Stimulated activated CD4-positive, alpha-beta T cell treated with anti-CD3 and anti-CD28 coated beads, Interleukin-15, amount 100 ng/mL, for 1 hour (primary cell): ENCODE results near the gene WNK4.

Experiments
- DNase-seq, 2 donors: peaks; one replicate each; pipeline ENCODE4 v3.0.0-alpha.2; 2020; ENCODE audit warnings: low read depth in 1 of 2, low spot score in 1 of 2

Gene WNK4

DNA sequence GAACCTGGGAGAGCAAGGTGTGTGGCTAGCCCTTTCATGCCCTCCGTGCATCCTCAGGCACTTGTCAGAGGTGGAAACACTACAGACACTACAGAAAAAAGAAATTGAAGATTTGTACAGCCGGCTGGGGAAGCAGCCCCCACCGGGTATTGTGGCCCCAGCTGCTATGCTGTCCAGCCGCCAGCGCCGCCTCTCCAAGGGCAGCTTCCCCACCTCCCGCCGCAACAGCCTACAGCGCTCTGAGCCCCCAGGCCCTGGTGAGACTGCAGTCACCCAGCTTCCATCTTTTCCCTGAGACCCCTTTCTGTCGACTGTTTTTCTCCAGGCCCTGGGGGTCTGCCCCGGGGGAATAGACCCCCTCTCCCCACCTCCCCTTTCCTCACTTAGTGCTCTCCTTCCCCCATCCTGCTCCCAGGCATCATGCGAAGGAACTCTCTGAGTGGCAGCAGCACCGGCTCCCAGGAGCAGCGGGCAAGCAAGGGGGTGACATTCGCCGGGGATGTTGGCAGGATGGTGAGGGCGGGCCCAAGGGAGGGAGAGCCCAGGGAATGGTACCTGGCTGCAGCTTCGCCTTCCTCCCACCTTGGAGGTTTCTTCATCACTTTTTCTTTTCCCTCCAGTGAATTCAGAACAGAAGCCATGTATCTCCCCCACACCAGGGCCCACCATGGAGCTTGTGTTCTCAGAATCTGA is 15.8 kb downstream of the WNK4 start:
- DNase-seq = no peak

DNA sequence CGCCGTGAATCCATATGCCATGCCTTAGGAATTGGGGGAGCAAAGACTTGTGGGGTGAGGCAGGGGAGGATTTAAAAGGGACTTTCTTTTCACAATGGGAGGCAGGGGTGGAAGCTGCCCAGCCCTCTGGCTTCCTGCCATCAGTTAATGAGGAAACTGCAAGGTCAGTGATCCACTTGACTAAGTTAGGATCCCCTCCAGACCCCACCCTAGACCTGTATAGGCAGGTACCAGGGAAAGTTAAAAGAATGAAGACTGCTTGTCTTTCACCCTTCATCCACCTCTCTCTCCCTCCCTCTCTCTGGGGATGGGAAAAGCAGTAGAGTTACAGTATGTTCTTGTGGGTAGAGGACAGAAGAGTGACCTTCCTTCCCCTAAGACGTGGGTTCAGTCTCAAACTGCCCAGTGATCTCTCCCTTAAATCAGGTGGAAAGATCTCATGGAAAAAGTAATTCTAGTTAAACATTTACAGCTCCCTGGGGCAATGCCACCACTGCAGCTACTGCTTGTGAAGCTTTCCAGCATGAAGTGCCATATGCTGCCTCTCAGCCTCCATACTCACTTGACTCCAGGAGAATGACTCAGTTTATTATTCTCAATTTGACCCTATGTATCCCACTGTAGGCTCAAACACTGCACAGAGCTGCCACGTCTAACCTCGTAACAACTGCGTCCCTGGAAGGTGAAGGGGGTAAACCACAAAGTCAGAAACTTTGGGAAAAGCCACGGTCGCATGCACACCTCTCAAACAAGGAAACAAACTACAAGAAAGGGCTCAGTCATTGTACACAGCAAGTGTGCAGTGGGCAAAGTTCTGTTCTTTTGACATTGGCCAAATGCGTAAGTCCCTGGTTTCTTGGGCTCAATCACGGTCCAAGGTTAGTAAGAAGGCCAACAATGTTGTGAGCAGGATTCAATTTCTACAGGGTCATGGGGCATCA is 16.9 kb downstream of the WNK4 start:
- DNase-seq = no peak

DNA sequence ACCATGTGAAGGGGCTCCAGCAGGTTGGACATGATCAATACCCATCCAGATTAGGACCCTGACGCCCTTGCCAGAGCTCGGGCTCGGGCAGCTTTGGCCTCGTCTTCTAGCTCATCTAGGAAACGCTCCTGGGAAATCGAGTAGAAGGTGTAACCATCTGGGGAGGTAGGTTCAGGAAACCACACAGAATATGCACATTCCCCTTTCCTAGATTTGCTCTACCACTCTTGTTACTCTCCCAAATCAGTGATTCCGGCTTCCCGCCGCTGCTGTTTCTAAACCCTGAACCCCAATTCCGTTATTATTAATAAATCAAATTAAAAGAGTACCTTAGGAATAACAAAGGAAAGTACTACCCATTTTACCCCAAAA is 17.6 kb downstream of the WNK4 start:
- no peak for DNase-seq

DNA sequence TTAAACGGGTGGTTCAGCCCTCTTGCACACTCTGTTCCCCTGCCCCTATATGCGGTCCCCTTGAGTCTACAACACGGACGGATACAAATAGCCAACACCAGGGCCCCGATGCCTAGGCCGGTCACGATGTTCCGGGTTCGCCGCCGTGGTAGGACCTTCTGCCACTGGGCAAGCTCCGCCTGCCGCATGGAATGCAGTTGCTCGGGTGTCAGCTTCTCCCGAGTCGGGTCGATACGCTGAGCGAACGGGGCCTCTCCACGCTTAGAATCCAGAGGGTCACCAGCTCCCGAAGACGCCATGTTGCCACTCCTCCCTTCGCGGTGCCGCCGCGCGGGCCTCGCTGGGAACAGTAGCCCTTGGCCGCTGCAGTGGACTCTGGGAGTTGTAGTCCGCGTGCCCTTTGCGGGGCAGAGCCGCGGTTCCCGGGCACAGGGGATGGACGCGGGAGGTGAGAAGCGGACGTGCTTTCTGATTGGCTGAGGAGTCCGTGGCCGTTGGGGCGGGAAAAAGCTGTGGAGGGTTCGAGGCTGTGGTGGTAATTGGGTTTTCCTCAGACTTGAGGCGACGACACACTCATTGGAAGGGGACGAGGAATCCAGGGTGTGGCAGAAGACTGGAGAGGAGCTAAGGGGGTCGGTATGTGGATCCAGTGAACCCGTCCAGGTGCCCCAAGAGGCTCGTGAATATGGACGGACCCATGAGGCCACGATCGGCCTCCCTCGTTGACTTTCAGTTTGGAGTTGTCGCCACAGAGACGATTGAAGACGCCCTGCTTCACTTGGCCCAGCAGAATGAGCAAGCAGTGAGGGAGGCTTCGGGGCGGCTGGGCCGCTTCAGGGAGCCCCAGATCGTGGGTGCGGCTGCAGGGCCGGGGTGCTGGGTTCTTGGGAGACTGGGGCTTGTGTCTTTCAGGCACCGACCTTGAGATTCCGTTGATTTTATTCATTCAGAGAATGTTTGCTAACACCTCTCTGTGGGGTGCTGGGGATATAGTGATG is 18.3 kb downstream of the WNK4 start, which contains the start of the genes CNTD1 and COA3:
TSS of gene CNTD1 (plus strand) at position 479 of the 998 bp plus-strand sequence. CDS start at position 686, 207 bp downstream.
TSS of gene COA3 (minus strand) at position 322 of the 998 bp plus-strand sequence. CDS start at position 299, 23 bp downstream.
- peak; percentile 37 to 69 for DNase-seq

DNA sequence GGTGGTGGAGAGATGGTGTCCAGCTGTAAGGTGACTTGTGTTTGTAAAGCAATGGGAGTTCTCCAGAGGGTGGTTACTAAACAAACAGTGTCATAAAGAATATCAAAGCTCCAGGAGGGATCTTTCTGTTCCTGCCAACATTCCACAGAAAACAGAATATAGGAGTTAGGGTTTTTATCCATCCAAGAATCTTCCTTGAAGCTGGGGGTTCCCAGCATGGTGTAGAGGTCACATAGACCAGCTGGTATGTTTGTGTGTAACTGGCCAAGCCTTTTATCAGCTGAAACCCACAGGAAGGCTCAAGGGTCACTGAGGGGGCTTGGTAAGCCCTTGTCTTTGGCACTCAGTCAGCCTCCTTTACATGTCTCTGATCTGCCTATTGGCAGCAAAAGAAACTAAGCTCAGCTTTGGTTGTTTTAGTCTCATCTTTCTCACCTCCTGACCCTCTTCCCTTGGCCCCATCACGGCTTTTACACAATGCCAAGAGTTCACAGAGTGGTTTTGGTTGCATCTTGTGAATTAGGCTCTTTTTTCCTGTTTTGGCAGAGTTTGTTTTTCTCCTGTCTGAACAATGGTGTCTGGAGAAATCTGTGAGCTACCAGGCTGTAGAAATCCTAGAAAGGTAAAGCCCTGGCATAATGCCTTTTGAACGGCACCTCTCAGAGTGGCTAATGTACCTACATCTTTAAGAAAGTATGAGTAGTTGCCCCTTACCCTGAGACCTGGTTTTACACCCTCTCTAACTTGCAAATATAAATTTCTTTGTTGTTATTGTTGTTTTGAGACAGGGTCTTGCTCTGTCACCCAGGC is 22.9 kb downstream of the WNK4 start:
- DNase-seq = no peak

DNA sequence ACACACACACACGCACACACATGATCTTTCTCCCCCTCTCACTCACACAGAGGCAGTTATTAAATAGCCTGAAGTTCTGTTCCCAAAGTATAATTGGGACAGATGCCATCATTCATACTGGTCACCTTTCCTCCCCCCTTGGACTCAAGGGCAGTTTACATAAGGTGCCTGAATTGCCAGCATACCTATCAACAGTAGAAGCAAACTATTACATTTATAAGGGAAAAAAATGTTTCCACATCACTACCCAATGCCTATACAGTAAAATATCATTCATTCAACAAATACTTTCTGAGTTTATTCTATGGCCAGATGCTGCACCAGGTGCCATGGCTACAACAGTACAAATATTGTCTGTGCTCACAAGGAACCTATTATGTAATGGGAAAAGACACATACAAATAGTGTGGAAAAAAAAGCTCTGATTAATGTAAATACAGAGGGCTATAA is 24.5 kb downstream of the WNK4 start:
- no peak for DNase-seq

DNA sequence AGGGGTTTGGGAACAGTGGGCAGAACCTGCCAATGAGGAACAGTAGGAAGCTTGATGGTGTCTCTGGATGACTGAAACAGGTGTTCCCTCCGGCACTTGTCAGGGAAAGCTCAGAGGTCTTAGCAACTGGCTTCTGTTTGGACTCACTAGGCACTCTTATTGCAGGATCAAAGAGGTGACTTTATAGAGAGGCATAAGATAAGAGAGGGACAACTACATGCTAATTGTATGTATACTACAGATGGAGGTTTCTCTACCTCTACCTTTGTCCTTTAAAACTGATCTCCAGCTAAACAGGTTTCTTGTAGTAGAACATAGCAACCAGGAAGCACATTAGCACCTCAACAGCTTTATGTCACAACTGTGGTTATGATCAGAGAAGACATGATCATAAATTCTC is 25.8 kb downstream of the WNK4 start:
- DNase-seq = no peak

DNA sequence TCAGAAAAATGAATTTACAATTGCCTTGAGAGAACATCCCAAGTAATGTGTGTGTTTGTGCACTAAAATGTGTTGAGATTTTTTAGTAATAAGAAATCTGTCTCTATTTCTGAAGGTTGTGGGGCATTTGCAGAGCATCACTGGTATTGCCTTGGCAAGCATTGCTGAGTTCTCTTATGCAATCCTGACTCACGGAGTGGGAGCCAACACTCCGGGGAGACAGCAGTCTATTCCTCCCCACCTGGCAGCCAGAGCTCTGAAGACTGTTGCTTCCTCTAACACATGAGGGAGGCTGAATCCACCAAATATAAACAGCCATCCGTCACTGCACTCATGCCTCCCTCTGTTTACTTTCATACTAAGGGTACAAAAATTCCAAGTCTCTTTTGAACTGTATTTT is 28.8 kb downstream of the WNK4 start:
- DNase-seq = no peak

DNA sequence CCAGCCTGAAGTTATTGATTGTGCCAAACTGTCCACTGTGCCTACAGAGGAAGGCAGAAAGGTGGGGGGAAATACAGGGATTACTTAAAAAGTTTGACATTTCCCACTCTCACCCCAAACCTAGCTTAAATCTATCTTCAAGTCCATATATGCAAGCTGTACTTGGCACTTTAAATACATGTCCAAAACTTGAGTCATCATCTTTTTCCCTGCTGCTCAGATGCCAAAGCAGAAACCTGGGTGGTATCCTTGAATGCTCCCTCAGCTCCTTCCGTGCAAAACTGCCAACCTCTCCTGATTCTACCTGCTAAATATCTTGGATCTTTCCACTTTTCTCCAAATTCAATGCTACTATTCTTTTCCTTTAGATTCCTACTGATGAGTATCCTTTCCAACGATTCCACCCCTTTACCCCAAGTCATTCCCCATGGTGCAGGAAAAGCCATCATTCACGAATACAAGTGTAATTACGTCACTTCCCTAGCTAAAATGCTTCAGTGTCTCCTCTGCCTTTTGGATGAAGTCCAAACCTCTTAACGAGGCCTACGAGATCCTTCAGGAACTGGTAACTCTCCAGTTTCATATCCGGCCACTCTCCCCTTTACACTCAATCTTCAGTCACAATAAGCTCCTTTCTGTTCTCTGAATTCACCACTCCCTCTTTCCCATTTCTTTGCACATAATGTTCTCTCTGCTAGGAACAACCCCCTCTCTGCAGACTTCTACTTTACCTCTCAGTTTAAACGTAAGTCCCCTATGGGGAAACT is 34.4 kb downstream of the WNK4 start:
- no peak for DNase-seq

DNA sequence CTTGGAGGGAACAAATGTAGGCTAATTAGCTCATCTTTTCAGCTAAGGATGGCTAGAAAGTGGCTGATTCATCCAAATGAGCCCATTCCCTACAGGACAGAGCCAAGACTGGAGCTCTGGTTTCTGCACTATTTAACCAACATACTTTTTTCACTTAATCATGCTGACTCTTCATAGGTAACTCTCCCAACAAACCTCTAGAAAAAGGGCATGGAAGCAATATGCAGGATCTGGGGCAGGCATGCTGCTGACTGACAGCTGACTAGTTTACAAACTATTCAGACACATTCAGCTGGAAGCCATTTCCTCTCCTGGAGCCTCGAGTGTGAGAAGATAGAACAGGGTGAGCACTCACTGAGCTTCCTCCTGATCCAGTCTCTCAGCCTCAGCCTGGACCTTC is 37.5 kb downstream of the WNK4 start:
- no peak for DNase-seq

DNA sequence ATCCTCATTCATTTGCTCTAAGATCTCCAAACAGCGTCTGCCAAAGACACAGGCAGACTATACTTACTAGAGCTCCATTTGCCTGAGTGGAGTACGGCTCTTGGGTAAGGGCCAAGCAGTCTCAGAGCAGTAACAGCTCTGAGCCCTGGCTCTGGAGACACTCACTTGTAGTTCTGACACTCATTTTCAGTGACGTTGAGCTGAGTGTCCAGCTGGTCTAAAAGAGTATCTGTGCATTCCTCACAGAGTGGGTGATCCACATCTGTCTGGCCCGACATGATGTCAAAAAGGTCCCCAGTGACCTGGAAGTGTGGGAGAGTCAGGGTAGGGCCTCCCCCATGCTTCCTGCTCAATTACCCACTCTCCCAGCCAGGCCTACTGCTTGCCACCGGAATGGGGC is 38.0 kb downstream of the WNK4 start:
- no peak for DNase-seq

DNA sequence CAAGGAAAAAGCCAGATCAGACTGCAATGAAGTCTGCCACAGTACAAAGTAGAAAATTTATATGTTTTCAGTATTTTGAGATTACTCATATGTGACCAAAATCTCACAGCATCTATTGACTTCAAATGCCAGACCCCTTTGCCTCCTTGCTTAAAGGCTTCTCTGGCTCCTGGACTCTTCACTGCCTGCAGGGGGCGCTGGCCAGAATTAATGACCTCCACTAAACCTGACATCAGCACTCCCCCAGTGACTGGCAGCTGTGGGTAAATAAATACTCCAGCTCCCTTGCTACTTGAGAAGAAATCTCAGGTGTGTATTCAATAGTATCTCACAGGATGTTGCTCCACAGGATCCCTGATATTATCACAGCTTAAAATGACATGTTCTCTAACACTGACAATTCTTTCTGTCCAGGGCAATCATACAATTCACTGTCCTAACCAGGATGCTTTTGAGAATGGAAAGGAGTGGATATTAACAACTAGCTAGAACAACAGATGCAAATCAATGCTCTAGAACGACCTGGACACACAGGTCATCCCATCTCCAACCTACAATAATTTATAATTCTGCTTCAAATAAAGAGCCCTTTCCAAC is 39.6 kb downstream of the WNK4 start:
- DNase-seq = peak; percentile 11 to 49

DNA sequence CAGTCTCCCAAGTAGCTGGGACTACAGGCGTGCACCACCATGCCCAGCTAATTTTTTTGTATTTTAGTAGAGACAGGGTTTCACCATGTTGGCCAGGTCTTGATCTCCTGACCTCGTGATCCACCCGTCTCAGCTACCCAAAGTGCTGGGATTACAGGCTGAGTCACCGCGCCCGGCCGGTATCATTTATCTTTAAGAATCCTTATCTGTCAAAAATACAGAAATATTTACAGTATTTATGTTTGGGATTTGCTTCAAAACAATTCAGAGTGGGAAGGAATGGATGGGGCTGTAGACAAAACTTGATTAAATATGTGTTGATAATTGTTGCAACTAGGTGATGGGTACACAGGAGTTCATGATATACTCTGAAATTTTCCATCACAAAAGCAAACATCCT is 40.8 kb downstream of the WNK4 start:
- DNase-seq = no peak

DNA sequence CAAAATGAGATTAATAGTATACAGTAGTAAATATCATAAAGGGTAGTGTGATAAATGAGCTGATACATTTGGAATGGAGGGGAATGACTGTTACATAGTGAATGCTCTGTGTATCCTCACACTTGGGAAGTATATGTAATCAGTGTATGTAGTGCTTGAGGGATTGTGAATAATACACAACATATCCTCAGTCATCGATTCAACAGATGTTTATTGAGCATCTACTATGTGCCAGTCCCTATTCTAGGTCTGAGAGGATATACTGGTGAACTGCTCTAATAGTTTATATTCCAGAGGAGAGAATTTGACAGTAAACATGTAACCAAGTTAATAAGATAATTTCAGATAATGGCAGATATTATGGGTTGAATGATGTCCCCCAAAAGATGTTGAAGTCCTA is 47.1 kb downstream of the WNK4 start:
- no peak for DNase-seq

DNA sequence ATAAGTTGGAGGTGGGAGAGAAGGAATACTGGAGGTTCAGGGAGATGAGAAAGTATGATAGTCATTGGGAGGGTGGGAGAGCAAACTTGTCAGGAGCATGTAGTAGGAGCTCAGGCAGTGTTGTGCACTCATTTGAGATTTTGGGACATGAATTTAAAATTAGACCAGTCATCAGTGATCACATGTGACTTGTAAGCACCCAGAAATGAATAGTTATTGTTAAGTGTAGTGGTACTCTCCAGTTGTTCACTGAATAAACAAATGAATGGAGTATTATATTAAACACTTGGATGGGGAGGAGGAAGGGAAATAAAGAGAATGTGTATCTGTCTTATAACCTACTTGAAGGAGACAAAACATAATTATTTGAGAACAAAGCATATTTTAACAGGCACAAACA is 50.6 kb downstream of the WNK4 start:
- DNase-seq = no peak

DNA sequence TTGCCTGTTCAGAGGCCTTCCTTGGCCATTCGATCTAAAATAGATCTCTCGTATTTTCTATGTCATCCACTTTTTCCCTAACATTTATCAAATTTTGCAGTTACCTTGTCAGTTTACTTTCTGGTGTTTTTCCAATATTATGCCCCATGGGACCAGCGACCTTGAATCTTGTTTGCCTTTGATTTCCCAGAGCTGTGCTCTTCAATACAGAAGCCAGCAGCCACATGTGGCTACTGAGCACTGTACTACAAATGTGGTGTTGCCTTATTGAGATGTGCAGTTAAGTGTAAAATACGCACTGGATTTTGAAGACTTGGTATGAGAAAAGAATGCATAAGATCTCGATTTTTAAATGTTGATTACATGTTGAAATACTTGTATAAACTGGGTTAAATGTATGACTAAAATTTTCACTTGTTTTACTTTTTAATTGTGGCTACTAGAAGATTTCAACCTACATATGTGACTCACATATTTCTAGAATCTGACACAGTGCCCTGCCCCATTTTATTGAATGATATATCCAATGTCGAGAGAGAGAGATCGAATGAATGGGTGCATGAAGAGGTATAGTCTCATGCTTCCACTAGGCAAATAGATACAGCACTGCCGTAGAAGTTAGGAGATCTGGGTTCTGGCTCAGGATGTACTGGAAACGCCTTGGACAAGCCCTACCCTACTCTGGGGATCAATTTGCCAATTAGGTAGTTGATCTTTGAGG is 52.0 kb downstream of the WNK4 start:
- DNase-seq = no peak

DNA sequence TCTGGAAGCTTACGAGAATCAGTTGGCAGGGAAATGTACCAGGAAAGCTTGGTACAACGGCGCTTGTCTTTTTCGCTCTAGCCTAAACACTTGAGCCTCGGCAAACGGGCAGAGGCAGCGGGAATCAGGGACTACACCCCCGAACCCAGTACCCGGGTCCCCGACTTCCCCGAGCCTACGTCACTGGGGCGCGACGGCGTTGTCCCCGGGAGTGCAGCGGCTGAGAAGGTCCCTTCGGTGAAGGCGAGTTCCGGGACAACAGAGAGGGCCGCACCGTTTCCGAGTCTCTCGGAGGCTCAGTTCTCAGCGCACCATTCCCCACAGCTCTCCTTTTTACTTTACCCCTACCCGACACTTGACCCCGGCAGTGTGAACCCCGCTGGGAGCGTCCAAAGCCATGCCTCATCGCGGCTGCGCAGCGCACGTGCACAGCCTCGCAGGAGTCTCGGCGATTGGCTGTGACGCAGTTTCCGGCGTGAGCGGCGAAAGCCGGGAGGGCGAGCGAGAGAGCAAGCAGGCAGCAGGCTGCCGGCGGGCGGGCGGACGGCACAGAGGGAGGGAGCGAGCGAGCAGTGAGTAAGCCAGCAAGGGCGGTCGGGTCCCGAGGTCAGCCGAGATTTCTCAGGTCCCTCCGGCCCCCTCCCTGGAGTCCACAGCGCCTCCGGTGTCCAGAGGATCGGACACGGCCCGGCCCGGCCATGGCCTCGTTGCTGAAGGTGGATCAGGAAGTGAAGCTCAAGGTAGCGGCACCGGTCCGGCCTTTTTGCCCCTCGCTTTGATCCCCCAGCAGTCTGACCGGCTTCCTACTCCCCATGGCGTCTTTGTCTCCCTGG is 52.7 kb downstream of the WNK4 start, which contains the start of gene PSME3:
TSS of gene PSME3 (plus strand) at position 464 of the 833 bp plus-strand sequence. CDS start at position 699, 235 bp downstream.
- peak; percentile 75 to 84 for DNase-seq
